AG10803 (cell line): ENCODE results near the gene LMF2.

Experiments
- DNase-seq: peaks from one replicate; pipeline ENCODE4 v3.0.0; 2010; ENCODE audit warnings: low read depth
- H3K4me3 ChIP-seq: 2 replicates; pipeline ENCODE4 v1.5.1; 2011; ENCODE audit warnings: mild to moderate bottlenecking, low read length, control low read depth
- TF ChIP-seq, protein P1 (sequence below): conservative IDR thresholded peaks from 2 replicates; pipeline ENCODE4 v1.5.1; 2011; ENCODE audit warnings: mild to moderate bottlenecking, low read length, control low read depth, inconsistent platforms

Gene LMF2

DNA sequence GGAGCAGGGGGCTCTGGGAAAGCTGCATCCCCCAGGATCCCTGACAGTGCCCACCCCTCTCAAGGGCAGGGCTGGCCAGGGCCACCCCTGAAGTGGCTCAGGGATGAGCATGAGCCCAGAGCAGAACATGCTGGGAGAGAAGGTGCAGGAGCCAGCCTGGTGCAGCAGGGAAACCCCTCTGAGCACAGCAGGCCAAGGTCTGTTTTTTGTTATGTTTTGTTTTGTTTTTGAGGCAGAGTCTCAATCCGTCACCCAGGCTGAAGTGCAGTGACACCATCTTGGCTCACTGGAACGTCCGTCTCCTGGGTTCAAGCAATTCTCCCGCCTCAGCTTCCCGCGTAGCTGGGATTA lies 31.9 kb downstream of the LMF2 start:
- H3K4me3 ChIP-seq = no peak overlapping the region
- no peak for DNase-seq
- TF ChIP-seq, protein P1, sequence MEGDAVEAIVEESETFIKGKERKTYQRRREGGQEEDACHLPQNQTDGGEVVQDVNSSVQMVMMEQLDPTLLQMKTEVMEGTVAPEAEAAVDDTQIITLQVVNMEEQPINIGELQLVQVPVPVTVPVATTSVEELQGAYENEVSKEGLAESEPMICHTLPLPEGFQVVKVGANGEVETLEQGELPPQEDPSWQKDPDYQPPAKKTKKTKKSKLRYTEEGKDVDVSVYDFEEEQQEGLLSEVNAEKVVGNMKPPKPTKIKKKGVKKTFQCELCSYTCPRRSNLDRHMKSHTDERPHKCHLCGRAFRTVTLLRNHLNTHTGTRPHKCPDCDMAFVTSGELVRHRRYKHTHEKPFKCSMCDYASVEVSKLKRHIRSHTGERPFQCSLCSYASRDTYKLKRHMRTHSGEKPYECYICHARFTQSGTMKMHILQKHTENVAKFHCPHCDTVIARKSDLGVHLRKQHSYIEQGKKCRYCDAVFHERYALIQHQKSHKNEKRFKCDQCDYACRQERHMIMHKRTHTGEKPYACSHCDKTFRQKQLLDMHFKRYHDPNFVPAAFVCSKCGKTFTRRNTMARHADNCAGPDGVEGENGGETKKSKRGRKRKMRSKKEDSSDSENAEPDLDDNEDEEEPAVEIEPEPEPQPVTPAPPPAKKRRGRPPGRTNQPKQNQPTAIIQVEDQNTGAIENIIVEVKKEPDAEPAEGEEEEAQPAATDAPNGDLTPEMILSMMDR = no peak

DNA sequence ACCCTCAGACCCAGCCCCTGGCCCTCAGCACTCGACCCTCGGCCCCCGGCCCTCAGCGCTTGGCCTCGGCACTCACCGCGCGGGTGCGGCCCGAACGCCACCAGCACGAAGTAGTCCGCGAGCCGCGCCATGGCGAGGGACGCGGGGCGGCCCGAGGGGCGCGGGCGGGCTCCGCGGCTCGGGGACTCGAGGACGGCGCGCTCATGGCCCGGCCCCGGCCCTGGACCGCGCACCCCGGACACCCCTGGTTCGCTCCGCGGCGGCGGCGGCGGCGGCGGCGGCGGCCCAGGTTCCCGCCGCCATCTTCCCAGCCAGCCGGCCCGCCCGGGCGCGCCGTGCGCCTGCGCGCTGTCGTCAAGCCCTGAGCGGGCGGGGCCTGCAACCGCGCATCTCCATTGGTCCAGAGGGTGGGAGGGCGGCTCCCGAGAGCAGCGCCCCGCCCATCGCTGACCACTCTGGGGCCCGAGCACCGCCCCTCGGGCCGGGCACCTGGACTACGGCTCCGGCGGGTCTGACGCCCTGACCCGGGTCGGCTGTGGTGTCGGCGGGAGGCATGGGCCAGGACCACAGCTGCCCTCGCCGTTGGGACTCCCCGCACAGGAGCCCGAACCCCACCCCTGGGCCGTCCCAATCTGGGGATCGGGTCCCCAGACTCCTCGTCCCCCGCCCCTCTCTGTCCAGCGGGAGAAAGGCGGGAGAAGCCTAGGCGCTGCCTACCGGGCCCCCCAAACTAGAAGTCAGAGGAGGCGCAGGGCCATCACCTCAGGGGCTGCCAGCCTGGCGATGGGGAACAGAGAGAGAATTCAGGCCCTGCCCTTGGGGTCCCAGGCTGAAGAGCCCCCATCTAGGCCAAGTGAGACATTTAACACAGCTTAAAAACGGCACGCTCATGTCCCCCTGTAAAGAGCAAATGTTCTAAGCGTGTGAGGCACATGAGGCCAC lies 32.5 kb downstream of the LMF2 start, which contains the start of gene SBF1:
Gene SBF1, minus strand, starts transcription at position 326 of the 942 bp plus-strand sequence. Its CDS starts 195 bp downstream, at position 131.
- peak; percentile 85 for DNase-seq
- H3K4me3 ChIP-seq = peak within 1 kb of the TSS; percentile 71
- TF ChIP-seq, protein P1 = no peak

DNA sequence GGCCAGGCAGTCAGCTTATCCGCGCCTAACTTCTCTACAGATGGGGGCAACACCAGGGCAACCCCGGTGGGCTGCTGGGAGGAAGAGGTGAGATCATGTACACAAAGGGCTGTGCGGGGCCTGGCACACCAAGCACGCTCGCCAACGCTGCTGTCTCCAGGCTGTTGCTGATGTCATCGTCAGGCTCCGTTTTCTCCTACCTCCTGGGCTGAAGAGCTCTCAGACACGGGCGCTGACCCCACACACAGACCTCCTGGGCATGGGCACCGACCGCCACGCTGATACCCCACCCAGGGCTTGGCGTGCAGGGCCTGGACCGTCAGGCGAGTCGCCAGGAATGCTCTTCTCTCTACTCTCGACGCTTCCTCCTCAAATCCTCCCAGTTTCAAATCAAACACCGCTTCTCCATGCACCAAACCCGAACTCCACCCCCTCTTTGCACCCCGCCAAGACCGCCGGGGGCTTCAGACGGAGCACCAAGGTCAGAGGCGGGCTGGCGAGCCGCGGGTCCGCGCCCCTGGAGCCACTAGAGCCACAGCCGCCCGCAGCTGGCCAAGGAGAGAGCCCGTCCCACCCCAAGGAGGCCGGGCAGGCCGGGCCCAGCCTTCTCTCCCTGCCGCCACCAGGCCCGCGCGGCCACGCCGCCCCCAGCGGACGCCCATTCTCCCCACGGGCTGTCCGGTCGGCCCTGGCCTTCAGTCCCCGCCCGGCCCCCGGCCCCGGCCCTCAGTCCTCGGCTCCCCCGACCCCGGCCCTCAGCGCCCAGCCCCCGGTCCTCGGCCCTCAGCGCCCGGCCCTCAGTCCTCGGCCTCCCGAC lies 33.4 kb downstream of the LMF2 start:
- H3K4me3 ChIP-seq = peak overlapping the region; percentile 71
- TF ChIP-seq, protein P1 = no peak
- DNase-seq = peak; percentile 46

DNA sequence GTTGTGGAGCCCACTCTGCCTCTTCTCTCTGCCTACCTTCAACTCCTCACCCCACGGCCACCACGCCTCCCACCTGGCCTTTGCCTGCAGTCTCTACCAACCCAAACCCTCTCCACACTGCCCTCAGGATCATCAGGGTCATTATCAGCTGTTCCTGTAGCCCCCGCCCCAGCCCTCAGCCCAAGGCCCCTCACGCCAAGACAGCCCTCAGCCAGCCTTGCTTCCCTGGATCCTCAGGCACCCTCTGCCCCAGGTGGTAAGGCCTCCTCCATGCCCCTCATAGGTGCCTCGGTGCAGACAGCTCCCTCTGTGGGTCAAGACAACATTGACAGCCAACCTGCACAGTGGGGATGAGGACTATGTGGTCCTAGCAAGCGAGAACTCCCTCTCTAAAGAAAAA lies 34.4 kb downstream of the LMF2 start:
- DNase-seq = no peak
- H3K4me3 ChIP-seq = peak overlapping the region; percentile 71
- TF ChIP-seq, protein P1 = peak; percentile 16

DNA sequence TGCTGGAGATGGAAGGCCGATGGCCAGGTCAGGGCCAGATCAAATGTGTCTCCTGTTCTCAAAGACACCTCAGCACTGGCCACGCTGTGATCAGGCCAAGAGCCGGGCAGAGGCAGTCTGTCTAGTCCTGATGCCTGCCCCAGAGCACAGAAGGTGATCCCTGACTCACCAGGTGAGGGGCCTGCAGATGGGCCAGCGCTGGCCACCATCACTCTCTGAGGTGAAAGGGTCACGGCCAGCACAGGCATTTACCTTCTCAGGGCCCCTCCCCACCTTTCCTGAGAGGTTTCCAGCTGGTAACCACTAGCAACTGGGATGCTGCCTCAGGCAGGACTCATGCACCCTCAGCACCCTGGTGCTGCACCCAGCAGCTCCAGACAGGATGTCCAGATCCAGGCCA lies 35.5 kb downstream of the LMF2 start:
- H3K4me3 ChIP-seq = no peak overlapping the region
- no peak for DNase-seq
- TF ChIP-seq, protein P1 = no peak

DNA sequence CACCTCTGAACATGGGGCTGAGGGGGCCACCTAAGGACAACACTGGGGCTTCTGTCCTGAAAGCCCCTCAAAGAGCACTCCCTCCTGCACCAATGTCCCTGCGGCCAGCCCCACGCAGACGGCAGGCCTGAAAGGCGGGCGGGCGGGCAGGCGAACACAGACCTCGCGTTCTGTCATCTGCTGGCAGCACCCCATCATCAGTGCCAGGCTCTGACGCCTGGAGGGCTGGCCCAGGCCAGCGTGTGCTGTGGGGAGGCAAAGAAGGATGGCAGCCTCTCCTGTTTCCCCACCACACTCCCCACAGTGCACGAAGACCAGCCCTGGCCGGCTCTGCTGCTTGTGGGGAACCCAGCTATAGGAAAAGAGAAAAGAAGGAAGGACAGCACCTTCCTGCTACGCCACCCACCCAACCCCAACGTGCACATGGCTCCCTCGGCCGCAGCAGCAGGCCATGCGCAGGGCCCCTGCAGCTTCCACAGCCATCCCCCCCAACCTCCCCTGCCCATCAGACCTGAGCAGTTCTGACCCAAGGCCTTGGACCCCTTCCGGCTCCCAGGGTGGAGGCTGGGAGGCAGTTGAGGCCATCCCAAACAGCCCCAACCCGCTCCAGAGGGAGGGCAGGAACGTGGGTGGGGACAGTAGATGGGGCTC lies 36.2 kb downstream of the LMF2 start:
- H3K4me3 ChIP-seq = no peak overlapping the region
- no peak for DNase-seq
- TF ChIP-seq, protein P1 = no peak
